ENCODE results near the gene COQ8A.

DNA sequence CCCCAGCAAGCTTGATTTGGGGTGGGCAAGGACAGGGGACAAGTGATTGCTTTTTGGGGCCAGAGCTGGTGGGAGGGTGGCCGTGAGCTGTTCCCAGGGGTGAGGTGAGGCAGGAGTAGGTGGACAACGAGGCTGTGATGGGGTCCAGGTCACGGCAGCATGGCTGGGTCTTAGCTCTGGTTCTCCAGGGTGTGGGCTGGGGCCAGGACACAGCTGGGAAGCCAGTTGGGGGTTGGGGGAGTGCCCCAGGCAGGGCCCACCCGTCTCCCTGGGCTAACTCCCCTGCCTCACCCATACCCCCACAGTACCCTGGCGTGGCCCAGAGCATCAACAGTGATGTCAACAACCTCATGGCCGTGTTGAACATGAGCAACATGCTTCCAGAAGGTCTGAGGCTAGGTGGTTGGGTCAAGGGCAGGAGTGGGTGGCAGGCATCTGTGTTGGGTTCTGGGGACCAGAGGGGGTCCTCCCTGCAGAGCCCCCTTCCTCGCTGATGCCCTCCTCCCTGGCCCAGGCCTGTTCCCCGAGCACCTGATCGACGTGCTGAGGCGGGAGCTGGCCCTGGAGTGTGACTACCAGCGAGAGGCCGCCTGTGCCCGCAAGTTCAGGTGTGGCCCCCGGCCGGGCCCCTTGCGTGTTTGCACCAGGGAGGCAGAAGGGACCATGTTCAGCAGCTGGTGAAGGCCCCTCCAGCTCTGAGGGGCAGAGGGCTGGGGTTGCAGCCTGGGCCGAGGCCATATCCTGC lies 43.3 kb downstream of the COQ8A start:
- TF ChIP-seq, protein P1, sequence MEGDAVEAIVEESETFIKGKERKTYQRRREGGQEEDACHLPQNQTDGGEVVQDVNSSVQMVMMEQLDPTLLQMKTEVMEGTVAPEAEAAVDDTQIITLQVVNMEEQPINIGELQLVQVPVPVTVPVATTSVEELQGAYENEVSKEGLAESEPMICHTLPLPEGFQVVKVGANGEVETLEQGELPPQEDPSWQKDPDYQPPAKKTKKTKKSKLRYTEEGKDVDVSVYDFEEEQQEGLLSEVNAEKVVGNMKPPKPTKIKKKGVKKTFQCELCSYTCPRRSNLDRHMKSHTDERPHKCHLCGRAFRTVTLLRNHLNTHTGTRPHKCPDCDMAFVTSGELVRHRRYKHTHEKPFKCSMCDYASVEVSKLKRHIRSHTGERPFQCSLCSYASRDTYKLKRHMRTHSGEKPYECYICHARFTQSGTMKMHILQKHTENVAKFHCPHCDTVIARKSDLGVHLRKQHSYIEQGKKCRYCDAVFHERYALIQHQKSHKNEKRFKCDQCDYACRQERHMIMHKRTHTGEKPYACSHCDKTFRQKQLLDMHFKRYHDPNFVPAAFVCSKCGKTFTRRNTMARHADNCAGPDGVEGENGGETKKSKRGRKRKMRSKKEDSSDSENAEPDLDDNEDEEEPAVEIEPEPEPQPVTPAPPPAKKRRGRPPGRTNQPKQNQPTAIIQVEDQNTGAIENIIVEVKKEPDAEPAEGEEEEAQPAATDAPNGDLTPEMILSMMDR (IDR thresholded peaks at IDR 0.05) = no peak
- TF ChIP-seq POLR2A (IDR thresholded peaks at IDR 0.05) = no peak
